Hepatocyte (in vitro differentiated cells): ENCODE data around the gene MAPK8. TPM values are rescaled to one million over a fixed set of nuclear protein-coding genes. Genes with fewer than 3 reads are reported as not detected.

Source experiments
- DNase-seq: peaks from one replicate; pipeline ENCODE4 v3.0.0-alpha.2; 2016; ENCODE audit warnings: low spot score
- H2AFZ ChIP-seq: fragments of 200-600 bp; sonication (generic); 2 replicates; pipeline ENCODE4 v1.6.0; 2016; ENCODE audit warnings: antibody characterized with exemption, mild to moderate bottlenecking
- H3K27ac ChIP-seq: fragments of 200-600 bp; sonication (generic); 2 replicates; pipeline ENCODE4 v1.5.1; 2016; ENCODE audit warnings: mild to moderate bottlenecking
- H3K27me3 ChIP-seq: fragments of 200-600 bp; sonication (generic); 2 replicates; pipeline ENCODE4 v1.6.1; 2016
- H3K36me3 ChIP-seq: fragments of 200-600 bp; sonication (generic); replicated peaks from 2 replicates; pipeline ENCODE4 v1.5.1; 2016; ENCODE audit warnings: low read depth; ENCODE audit not compliant: insufficient read depth
- H3K4me1 ChIP-seq: fragments of 200-600 bp; sonication (generic); 2 replicates; pipeline ENCODE4 v1.5.1; 2016; ENCODE audit warnings: mild to moderate bottlenecking, moderate library complexity; ENCODE audit not compliant: insufficient read depth
- H3K4me2 ChIP-seq: fragments of 200-600 bp; sonication (generic); 2 replicates; pipeline ENCODE4 v1.6.0; 2016
- H3K4me3 ChIP-seq: fragments of 200-600 bp; sonication (generic); 2 replicates; pipeline ENCODE4 v1.5.1; 2016; ENCODE audit warnings: mild to moderate bottlenecking
- H3K79me2 ChIP-seq: fragments of 200-600 bp; sonication (generic); 2 replicates; pipeline ENCODE4 v1.6.0; 2017; ENCODE audit warnings: mild to moderate bottlenecking
- H3K9me2 ChIP-seq: fragments of 200-600 bp; sonication (generic); replicated peaks from 2 replicates; pipeline ENCODE4 v1.6.0; 2017; ENCODE audit warnings: mild to moderate bottlenecking; ENCODE audit not compliant: insufficient read depth
- H3K9me3 ChIP-seq: fragments of 200-600 bp; sonication (generic); 2 replicates; pipeline ENCODE4 v1.5.1; 2016; ENCODE audit warnings: low read depth, mild to moderate bottlenecking
- H4K20me1 ChIP-seq: fragments of 200-600 bp; sonication (generic); 2 replicates; pipeline ENCODE4 v1.6.0; 2016; ENCODE audit warnings: mild to moderate bottlenecking; ENCODE audit not compliant: insufficient read depth, poor library complexity, severe bottlenecking
- EZH2 ChIP-seq: fragments of 200-600 bp; sonication (generic); IDR thresholded peaks from 2 replicates; pipeline ENCODE4 v1.6.1; 2016; ENCODE audit warnings: antibody characterized with exemption, mild to moderate bottlenecking, borderline replicate concordance
- EZH2phosphoT487 ChIP-seq: fragments of 200-600 bp; sonication (generic); IDR thresholded peaks from one replicate; pipeline ENCODE4 v1.6.1; 2018; ENCODE audit warnings: antibody characterized with exemption, mild to moderate bottlenecking, low read depth, moderate library complexity; ENCODE audit not compliant: unreplicated experiment, severe bottlenecking
- WGBS: methylation state at CpG from one replicate; pipeline ENCODE4 v1.1.6; 2016; ENCODE audit warnings: low lambda C conversion rate; ENCODE audit errors: missing lambda C conversion rate; 5-methylcytosine and 5-hydroxymethylcytosine counted together
- polyA plus RNA-seq: library from polyadenylated mRNA; unstranded; fragments of >200 nt; fragmentation: Nextera tagmentation; extraction: Ambion mirVana; gene quantifications from 2 replicates; pipeline ENCODE4 v1.2.1, GENCODE V29; 2016
- total RNA-seq: library from RNA; depleted of rRNA; stranded (reverse); fragments of >200 nt; gene quantifications from 2 replicates; pipeline ENCODE4 v1.2.3, GENCODE V29; 2014
- TF ChIP-seq, protein P1 (sequence below): fragments of 200-600 bp; sonication (generic); IDR thresholded peaks from 2 replicates; pipeline ENCODE4 v1.5.1; 2016; ENCODE audit warnings: antibody characterized with exemption, mild to moderate bottlenecking; ENCODE audit not compliant: poor library complexity

MAPK8 gene
- total and polyA plus RNA-seq, 2 experiments from 2014 or later: 20.9 to 73.2 TPM

DNA sequence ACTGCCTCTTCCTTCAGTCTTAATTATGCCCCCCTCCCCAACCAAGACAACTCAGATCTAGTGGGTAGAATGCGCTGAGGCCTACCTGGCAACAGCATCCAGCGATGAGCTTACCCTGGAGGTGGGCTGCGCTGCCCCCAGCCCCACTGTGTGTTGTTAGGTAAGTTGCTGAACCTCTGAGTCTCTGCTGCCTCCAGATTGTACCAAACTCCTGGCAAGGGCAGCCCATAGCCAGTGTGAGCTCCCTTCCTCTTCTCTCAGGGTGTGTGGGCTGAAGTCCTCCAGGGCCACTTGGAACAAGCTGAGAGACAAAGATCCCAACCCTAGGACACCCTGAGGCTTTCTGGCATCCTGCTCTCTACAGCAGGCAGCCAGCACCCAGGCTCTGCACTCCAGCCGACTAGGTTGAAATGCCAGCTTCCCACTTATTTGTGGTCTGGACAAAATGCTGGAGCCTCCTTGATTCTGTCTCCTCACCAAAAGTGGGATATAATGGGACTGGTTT, 163.1 kb downstream of the MAPK8 start:
- H3K9me3 ChIP-seq: no peaks in the 10 kb centered on the region
- WGBS: 81% methylated on average over 4 of the region's 4 CpGs
- peaks cover 33% of the 10 kb centered on the region for H3K4me1 ChIP-seq
- TF ChIP-seq EZH2: no peak
- TF ChIP-seq EZH2phosphoT487: no peak
- TF ChIP-seq, protein P1, sequence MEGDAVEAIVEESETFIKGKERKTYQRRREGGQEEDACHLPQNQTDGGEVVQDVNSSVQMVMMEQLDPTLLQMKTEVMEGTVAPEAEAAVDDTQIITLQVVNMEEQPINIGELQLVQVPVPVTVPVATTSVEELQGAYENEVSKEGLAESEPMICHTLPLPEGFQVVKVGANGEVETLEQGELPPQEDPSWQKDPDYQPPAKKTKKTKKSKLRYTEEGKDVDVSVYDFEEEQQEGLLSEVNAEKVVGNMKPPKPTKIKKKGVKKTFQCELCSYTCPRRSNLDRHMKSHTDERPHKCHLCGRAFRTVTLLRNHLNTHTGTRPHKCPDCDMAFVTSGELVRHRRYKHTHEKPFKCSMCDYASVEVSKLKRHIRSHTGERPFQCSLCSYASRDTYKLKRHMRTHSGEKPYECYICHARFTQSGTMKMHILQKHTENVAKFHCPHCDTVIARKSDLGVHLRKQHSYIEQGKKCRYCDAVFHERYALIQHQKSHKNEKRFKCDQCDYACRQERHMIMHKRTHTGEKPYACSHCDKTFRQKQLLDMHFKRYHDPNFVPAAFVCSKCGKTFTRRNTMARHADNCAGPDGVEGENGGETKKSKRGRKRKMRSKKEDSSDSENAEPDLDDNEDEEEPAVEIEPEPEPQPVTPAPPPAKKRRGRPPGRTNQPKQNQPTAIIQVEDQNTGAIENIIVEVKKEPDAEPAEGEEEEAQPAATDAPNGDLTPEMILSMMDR: no peak
- H3K27me3 ChIP-seq: no peaks in the 10 kb centered on the region
- no peaks in the 10 kb centered on the region for H3K79me2 ChIP-seq
- no peak overlapping the region for H3K4me2 ChIP-seq
- H3K36me3 ChIP-seq: no peaks in the 10 kb centered on the region
- no peak overlapping the region for H2AFZ ChIP-seq
- peak overlapping the region; percentile 31 for H3K27ac ChIP-seq
- H3K9me2 ChIP-seq: no peaks in the 10 kb centered on the region
- H3K4me3 ChIP-seq: no peak overlapping the region
- no peak for DNase-seq
- no peaks in the 10 kb centered on the region for H4K20me1 ChIP-seq

DNA sequence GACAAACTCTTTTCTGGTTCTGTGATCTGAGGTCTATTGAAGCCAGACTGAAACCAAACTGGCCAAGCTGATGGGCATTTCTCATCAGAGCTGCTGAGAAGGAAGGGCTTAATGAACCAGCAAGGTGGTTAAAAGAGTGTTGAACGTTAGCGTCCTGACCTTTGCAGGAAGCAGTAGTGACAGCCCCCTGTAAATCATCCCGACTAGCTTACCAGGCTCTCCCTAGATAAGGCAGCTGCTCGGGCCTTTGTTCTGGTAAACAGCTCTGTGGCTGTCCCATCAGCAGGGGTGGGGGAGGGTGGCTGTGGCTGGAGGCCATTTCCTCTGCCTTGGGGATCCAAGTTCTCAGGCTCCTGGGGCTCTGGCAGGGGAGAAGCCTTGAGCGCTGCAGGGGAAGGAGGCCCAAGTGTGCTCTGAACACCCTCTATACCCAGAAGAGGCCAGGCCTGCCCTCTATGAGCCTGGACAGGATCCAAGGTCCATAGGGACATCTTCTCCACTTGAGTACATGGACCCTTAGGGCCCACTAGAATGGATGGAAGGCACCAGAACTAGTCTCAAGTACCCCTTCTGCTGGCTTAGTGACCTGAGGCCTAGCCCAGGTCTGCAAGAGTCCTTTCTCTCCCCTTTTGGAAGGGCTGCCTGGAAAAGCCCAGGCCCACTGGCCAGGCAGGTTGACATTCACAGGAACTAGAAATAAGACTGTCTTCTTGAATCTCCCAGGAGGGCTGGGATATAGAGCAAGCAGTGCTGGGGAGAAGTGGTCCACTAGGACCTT, 163.8 kb downstream of the MAPK8 start:
- Histone ChIP-seq H3K27me3 (no peaks in the 10 kb centered on the region), H3K4me2 (peak overlapping the region; percentile 7), H3K36me3 (no peaks in the 10 kb centered on the region), H3K9me3 (no peaks in the 10 kb centered on the region), H4K20me1 (no peaks in the 10 kb centered on the region), H3K79me2 (no peaks in the 10 kb centered on the region), H3K4me1 (peaks cover 33% of the 10 kb centered on the region), H3K4me3 (no peak overlapping the region), H3K9me2 (no peaks in the 10 kb centered on the region), H3K27ac (peak overlapping the region; percentile 65), H2AFZ (no peak overlapping the region)
- TF ChIP-seq, protein P1: no peak
- TF ChIP-seq EZH2phosphoT487: no peak
- no peak for TF ChIP-seq EZH2
- WGBS: 23% methylated on average over 5 of the region's 5 CpGs
- DNase-seq: peak; percentile 72

DNA sequence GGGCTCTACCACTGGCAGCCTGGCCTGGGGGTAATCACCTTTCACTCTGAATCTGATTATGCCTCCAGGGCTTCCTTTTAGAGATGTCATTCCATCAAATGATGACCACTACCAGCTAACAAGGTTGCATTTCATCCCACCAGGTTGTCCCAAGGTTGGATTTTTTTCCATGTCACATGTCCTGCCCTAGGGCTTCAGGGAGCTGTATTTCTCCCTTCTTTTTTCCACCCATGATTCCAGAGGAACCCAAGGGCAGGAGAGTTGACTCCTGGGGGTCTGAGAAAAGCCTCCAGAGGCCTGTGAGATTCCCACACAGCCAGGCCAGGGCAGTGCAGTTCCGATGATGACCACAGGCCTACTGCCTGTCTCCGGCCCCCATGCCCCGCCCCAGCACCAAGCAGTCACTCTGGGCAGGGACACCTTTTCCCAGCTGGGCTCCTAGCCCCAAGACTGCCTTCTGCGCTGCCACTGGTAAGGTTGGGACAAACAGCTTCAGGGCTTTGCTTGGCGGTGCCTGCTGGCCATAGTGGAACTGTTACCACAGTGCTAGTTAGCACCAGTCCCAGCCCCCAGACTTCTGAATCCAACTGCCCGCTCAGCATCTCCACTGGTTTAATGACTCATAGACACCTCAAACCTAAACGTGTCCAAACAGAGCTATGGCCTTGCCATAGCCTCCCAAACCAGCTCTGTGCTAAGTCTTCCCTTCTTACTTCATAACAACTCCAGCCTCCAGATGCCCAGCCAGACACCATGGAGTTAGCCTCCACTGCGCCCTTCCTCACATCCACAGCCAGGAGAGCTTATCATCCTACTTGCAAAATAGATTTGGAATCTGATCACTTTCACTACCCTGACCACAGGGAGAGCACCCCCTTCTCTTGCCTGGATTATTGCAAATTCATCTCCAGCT, 164.7 kb downstream of the MAPK8 start:
- TF ChIP-seq, protein P1: no peak
- TF ChIP-seq EZH2phosphoT487 (no peak), EZH2 (no peak)
- H3K27me3 ChIP-seq: no peaks in the 10 kb centered on the region
- H3K4me1 ChIP-seq: peaks cover 33% of the 10 kb centered on the region
- H3K4me3 ChIP-seq: no peak overlapping the region
- no peak for DNase-seq
- H2AFZ ChIP-seq: no peak overlapping the region
- H3K27ac ChIP-seq: peak overlapping the region; percentile 65
- H4K20me1 ChIP-seq: no peaks in the 10 kb centered on the region
- H3K9me3 ChIP-seq: no peaks in the 10 kb centered on the region
- H3K4me2 ChIP-seq: peak overlapping the region; percentile 7
- WGBS: 95% methylated on average over 7 of the region's 8 CpGs
- no peaks in the 10 kb centered on the region for H3K36me3 ChIP-seq
- H3K9me2 ChIP-seq: no peaks in the 10 kb centered on the region
- no peaks in the 10 kb centered on the region for H3K79me2 ChIP-seq
